SU-DHL-6 (cell line): ENCODE measurements around the gene CHST1.

ENCODE experiments used
- EZH2phosphoT487 ChIP-seq: fragments of 200-600 bp; sonication (generic), shearing (Covaris generic); conservative IDR thresholded peaks from 2 replicates; pipeline ENCODE4 v1.6.1; 2018; ENCODE audit warnings: mild to moderate bottlenecking, antibody characterized with exemption, low read length, moderate library complexity, mixed read lengths
- TF ChIP-seq, protein P1 (sequence below): fragments of 200-600 bp; sonication (generic); IDR thresholded peaks from one replicate; pipeline ENCODE4 v1.5.1; 2017; ENCODE audit warnings: antibody characterized with exemption, mild to moderate bottlenecking, low read length, moderate library complexity; ENCODE audit not compliant: insufficient read depth, poor library complexity, severe bottlenecking

DNA sequence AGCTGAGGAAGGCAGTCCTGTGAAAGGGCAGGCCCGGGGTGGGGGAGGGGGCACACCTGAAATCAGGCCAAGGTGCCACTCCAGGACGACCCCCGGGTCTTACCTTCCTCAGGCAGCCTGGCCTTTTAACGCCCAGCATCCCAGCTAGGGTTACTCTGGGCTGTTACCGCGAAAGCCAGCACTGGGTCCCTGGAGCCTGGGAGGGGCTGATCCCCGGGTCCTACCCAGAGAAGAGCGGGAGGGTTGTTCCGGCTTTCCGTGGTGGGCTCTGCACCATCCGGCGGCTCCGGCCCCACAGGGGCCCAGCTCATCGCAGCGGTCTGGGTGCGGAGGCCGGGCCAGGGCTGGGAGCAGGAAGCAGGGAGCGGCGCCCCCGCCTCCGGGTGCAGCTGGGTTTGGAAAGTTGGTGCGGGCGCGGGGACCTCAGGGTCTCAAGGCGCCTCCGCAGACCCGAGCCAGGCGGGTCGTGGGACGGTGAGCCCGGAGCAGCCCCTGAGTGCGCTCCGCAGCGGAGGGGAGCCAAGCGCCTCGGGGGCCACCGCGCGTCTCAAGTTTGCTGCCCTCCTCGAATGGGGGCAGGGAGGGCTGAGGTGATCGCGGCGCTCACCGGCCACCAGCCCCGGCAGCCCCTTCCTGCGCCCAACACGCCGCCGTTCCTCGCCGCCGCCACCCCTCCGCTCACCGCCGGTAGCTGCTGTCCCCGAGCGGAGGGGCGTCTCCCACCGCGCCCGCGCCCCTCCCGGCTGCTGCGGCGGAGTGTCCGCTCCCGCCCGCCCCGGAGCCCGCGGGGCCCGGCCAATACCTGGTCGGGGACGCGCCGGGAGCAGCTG lies 831 bp downstream of the CHST1 start:
- TF ChIP-seq, protein P1, sequence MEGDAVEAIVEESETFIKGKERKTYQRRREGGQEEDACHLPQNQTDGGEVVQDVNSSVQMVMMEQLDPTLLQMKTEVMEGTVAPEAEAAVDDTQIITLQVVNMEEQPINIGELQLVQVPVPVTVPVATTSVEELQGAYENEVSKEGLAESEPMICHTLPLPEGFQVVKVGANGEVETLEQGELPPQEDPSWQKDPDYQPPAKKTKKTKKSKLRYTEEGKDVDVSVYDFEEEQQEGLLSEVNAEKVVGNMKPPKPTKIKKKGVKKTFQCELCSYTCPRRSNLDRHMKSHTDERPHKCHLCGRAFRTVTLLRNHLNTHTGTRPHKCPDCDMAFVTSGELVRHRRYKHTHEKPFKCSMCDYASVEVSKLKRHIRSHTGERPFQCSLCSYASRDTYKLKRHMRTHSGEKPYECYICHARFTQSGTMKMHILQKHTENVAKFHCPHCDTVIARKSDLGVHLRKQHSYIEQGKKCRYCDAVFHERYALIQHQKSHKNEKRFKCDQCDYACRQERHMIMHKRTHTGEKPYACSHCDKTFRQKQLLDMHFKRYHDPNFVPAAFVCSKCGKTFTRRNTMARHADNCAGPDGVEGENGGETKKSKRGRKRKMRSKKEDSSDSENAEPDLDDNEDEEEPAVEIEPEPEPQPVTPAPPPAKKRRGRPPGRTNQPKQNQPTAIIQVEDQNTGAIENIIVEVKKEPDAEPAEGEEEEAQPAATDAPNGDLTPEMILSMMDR, result no peak
- no peak for TF ChIP-seq EZH2phosphoT487
